Renal cortical epithelial cell (primary cell): ENCODE measurements around the gene NRROS. TPM values are rescaled to one million over a fixed set of nuclear protein-coding genes. Genes with fewer than 3 reads are reported as not detected.
A peak's percentile ranks its signal among the peaks of the same experiment; 100 is the strongest.
"Not testable (repeated sequence)": the region's sequence is repeated elsewhere in the genome, so short reads cannot be mapped to it uniquely, and the experiment has no call there.

Experiments used
- DNase-seq: peaks from one replicate; pipeline ENCODE4 v3.0.0-alpha.2; 2011; ENCODE audit warnings: low read depth
- total RNA-seq: library from RNA; depleted of rRNA; stranded (reverse); fragments of >200 nt; gene quantifications from 2 replicates; pipeline ENCODE4 v1.2.3, GENCODE V29; 2014

Gene NRROS
- total RNA-seq = 0.20 and 1.9 TPM in 2 replicates

- peak; percentile 21 for DNase-seq
Observed at GRCh38 chr3:196639483-196640296, at the start of gene NRROS. Gene NRROS, plus strand, starts transcription at chr3:196639694. Its CDS starts 14,846 bp downstream, at chr3:196654540.

- DNase-seq = no peak
Observed at GRCh38 chr3:196590279-196590678, 49.2 kb upstream of the NRROS start.

- no peak for DNase-seq
Observed at GRCh38 chr3:196596355-196596754, 43.1 kb upstream of the NRROS start.

GRCh38 chr3:196597971-196598733, 41.3 kb upstream of the NRROS start:
- not testable (repeated sequence) for DNase-seq

- no peak for DNase-seq
Observed at GRCh38 chr3:196599734-196600128, 39.8 kb upstream of the NRROS start.

GRCh38 chr3:196600359-196600758, 39.1 kb upstream of the NRROS start:
- no peak for DNase-seq

GRCh38 chr3:196602673-196603072, 36.8 kb upstream of the NRROS start:
- no peak for DNase-seq

- DNase-seq = no peak
Observed at GRCh38 chr3:196603683-196604082, 35.8 kb upstream of the NRROS start.

GRCh38 chr3:196604548-196604947, 34.9 kb upstream of the NRROS start:
- no peak for DNase-seq

- DNase-seq = no peak
Observed at GRCh38 chr3:196608693-196609092, 30.8 kb upstream of the NRROS start.

- peak; percentile 44 for DNase-seq
Observed at GRCh38 chr3:196609343-196609775, 30.1 kb upstream of the NRROS start.

GRCh38 chr3:196609805-196610515, 29.5 kb upstream of the NRROS start:
- DNase-seq = no peak

GRCh38 chr3:196611761-196612483, 27.6 kb upstream of the NRROS start:
- no peak for DNase-seq

GRCh38 chr3:196615234-196615633, 24.3 kb upstream of the NRROS start:
- DNase-seq = not testable (repeated sequence)

GRCh38 chr3:196617256-196617655, 22.2 kb upstream of the NRROS start:
- no peak for DNase-seq

- DNase-seq = no peak
Observed at GRCh38 chr3:196619223-196619622, 20.3 kb upstream of the NRROS start.

GRCh38 chr3:196619627-196620026, 19.9 kb upstream of the NRROS start:
- not testable (repeated sequence) for DNase-seq

GRCh38 chr3:196620161-196620604, 19.3 kb upstream of the NRROS start:
- no peak for DNase-seq

- no peak for DNase-seq
Observed at GRCh38 chr3:196620684-196621083, 18.8 kb upstream of the NRROS start.

GRCh38 chr3:196621611-196622010, 17.9 kb upstream of the NRROS start:
- DNase-seq = no peak

- no peak for DNase-seq
Observed at GRCh38 chr3:196624067-196624790, 15.3 kb upstream of the NRROS start.
